Neutrophil (primary cell): ENCODE results near the gene GPC6.
A peak's percentile ranks its signal among the peaks of the same experiment; 100 is the strongest.

Source experiments
- H3K27ac ChIP-seq: fragments of 200-600 bp; sonication (generic); 2 replicates; pipeline ENCODE4 v1.5.1; 2016; ENCODE audit warnings: mild to moderate bottlenecking, moderate library complexity
- H3K27me3 ChIP-seq: fragments of 200-600 bp; sonication (generic); 2 replicates; pipeline ENCODE4 v1.6.0; 2016; ENCODE audit warnings: mild to moderate bottlenecking
- H3K36me3 ChIP-seq: fragments of 200-600 bp; sonication (generic); 2 replicates; pipeline ENCODE4 v1.5.1; 2017
- H3K4me1 ChIP-seq, 2 experiments: fragments of 200-600 bp in 1 of 2; sonication (generic) in 1 of 2; 1 replicate in 1 of 2; 2 replicates in 1 of 2; pipeline versions ENCODE4 v1.5.1 to v1.6.1; 2013 to 2016; ENCODE audit warnings: low read depth in 1 of 2, low read length in 1 of 2, mild to moderate bottlenecking in 1 of 2, moderate library complexity in 1 of 2; ENCODE audit not compliant: control insufficient read depth in 1 of 2, insufficient read depth in 1 of 2
- H3K4me3 ChIP-seq, 2 experiments: fragments of 200-600 bp in 1 of 2; sonication (generic) in 1 of 2; 1 replicate in 1 of 2; 2 replicates in 1 of 2; pipeline ENCODE4 v1.5.1; 2013 to 2016; ENCODE audit warnings: low read depth in 1 of 2, low read length in 1 of 2, mild to moderate bottlenecking in 1 of 2, moderate library complexity in 1 of 2
- H3K9me3 ChIP-seq: fragments of 200-600 bp; sonication (generic); 2 replicates; pipeline ENCODE4 v1.5.1; 2016
- CTCF ChIP-seq: fragments of 200-600 bp; sonication (generic); IDR thresholded peaks from 2 replicates; pipeline ENCODE4 v1.5.1; 2016; ENCODE audit warnings: antibody characterized with exemption

The GPC6 gene

GRCh38 chr13:94186470-94186869 lies 959.9 kb downstream of the GPC6 start:
- Histone ChIP-seq H3K36me3 (no peaks in the 10 kb centered on the region), H3K4me3 (no peak overlapping the region), H3K9me3 (no peaks in the 10 kb centered on the region), H3K27me3 (no peaks in the 10 kb centered on the region), H3K4me1 (peaks cover 21 to 22% of the 10 kb centered on the region in 2 experiments), H3K27ac (no peak overlapping the region)
- no peak for TF ChIP-seq CTCF

DNA sequence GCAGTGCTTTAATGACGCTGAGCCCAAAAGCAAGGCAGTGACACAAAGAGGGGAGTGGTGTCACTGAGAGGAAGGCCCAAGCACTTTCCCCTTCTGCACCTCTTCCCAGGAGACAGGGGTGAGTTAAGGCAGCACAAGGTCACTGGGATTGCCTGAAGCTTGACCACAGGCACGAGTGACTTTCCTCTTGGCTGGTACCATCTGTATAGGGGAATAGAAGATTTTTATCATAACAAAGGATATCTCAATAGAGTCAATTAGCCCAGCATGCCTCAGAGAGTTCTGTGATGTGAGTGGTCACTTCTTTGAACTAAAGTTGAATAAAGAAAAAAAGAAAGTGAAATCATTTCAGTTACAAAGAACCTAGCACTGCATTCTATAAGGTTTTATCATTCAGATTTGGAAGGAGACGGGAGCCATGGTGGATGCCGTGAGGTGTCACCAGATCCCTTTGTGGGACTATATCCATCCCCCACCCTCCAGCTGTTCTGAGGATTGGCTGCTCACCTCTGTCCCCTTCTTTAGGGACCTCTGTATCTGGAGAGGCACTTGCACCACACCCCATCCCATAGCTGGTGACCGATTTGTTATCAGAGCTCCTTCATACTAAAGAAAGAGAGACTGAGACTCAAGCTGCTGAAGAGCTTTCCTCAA lies 961.7 kb downstream of the GPC6 start:
- H3K36me3 ChIP-seq, result no peaks in the 10 kb centered on the region
- no peak for TF ChIP-seq CTCF
- H3K9me3 ChIP-seq, result no peaks in the 10 kb centered on the region
- no peaks in the 10 kb centered on the region for H3K27me3 ChIP-seq
- no peak overlapping the region for H3K4me3 ChIP-seq
- no peak overlapping the region for H3K27ac ChIP-seq
- peaks cover 6 to 8% of the 10 kb centered on the region in 2 experiments for H3K4me1 ChIP-seq

- H3K9me3 ChIP-seq, result no peaks in the 10 kb centered on the region
- TF ChIP-seq CTCF, result no peak
These were observed 965.9 kb downstream of the GPC6 start for GRCh38 chr13:94192431-94192975.

GRCh38 chr13:94195715-94196114 lies 969.1 kb downstream of the GPC6 start:
- TF ChIP-seq CTCF, result no peak
- no peak overlapping the region for H3K4me3 ChIP-seq
- H3K36me3 ChIP-seq, result no peaks in the 10 kb centered on the region
- no peaks in the 10 kb centered on the region for H3K9me3 ChIP-seq
- H3K4me1 ChIP-seq, result peaks cover 24 to 44% of the 10 kb centered on the region in 2 experiments
- no peaks in the 10 kb centered on the region for H3K27me3 ChIP-seq
- peak overlapping the region; percentile 29 for H3K27ac ChIP-seq

More at GRCh38 chr13:94192431-94192975, 965.9 kb downstream of the GPC6 start:
- Histone ChIP-seq H3K27me3 (no peaks in the 10 kb centered on the region), H3K4me3 (no peak overlapping the region), H3K36me3 (no peaks in the 10 kb centered on the region), H3K27ac (no peak overlapping the region), H3K4me1 (peaks cover 25 to 34% of the 10 kb centered on the region in 2 experiments)

DNA sequence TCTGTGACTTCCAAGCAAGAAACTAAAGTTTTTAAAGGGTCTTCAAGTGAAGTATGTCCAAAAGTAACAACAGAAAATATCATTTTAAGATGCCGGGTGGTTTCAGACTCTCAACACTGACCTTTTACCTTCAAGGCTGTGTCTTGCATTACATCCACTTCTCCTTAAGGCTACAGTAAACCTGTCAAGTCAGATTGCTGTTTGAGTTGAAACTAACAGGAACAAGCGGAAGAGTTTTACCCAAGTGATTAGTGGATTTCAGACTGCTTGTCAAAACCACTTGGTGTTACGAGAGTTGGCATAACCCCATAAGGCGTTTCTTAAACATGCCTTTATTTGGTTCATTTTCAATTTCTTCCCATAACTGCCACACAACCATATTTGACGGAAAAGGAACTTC lies 969.8 kb downstream of the GPC6 start:
- Histone ChIP-seq H3K27ac (peak overlapping the region; percentile 57), H3K4me1 (peaks cover 24 to 44% of the 10 kb centered on the region in 2 experiments), H3K27me3 (no peaks in the 10 kb centered on the region), H3K36me3 (no peaks in the 10 kb centered on the region), H3K9me3 (no peaks in the 10 kb centered on the region), H3K4me3 (no peak overlapping the region)
- TF ChIP-seq CTCF, result no peak
